ENCODE results near the gene GPX6. TPM values are rescaled to one million over a fixed set of nuclear protein-coding genes. Genes with fewer than 3 reads are reported as not detected.
"Not testable (repeated sequence)": the region's sequence is repeated elsewhere in the genome, so short reads cannot be mapped to it uniquely, and the experiment has no call there.

Gene GPX6
- total and polyA plus RNA-seq, 2 donors (not counting 1 experiment from before 2014, with no cell fraction given) = not detected

GRCh38 chr6:28551891-28552666 lies 36.5 kb upstream of the GPX6 start:
- H3K79me2 ChIP-seq (ENCODE audit: control insufficient read depth, insufficient read depth, low read length) = no peaks in the 10 kb centered on the region
- no peaks in the 10 kb centered on the region for H3K36me3 ChIP-seq (ENCODE audit: control insufficient read depth, insufficient read depth, low read length)
- DNase-seq (ENCODE audit: low read depth in 2 of 2) = no peak
- H3K9me3 ChIP-seq (ENCODE audit: control insufficient read depth, insufficient read depth, low read depth, low read length) = no peaks in the 10 kb centered on the region
- H3K27me3 ChIP-seq (ENCODE audit: control insufficient read depth, insufficient read depth, low read length) = no peaks in the 10 kb centered on the region
- H2AFZ ChIP-seq (ENCODE audit: low read length) = no peak overlapping the region
- H3K4me2 ChIP-seq (ENCODE audit: extremely low read depth, insufficient read depth, low read length) = no peak overlapping the region
- H3K27ac ChIP-seq (ENCODE audit: insufficient read depth, low read length) = no peak overlapping the region
- no peak overlapping the region for H3K4me3 ChIP-seq (replicated peaks in 1 of 4; ENCODE audit: control extremely low read depth in 1 of 4, insufficient read depth in 1 of 4, low read depth in 3 of 4, low read length in 4 of 4)
- no peaks in the 10 kb centered on the region for H4K20me1 ChIP-seq (ENCODE audit: control insufficient read depth, extremely low read depth, insufficient read depth, low read length)
- no peak overlapping the region for H3K9ac ChIP-seq (ENCODE audit: insufficient read depth, low read length)
- TF ChIP-seq CTCF (conservative IDR thresholded peaks at IDR 0.05 in 1 of 2, IDR thresholded peaks at IDR 0.05 in 1 of 2; ENCODE audit: low read depth in 1 of 2, low read length in 2 of 2) (no peak), EZH2 (IDR thresholded peaks at IDR 0.05; ENCODE audit: low read length, missing control alignments) (no peak)
- no peaks in the 10 kb centered on the region for H3K4me1 ChIP-seq (ENCODE audit: control insufficient read depth, extremely low read depth, insufficient read depth, low read length)

- not testable (repeated sequence) for H3K36me3 ChIP-seq (ENCODE audit: control insufficient read depth, insufficient read depth, low read length); H4K20me1 ChIP-seq (ENCODE audit: control insufficient read depth, extremely low read depth, insufficient read depth, low read length); H3K4me3 ChIP-seq (replicated peaks in 1 of 4; ENCODE audit: control extremely low read depth in 1 of 4, insufficient read depth in 1 of 4, low read depth in 3 of 4, low read length in 4 of 4); H3K9ac ChIP-seq (ENCODE audit: insufficient read depth, low read length); H3K27ac ChIP-seq (ENCODE audit: insufficient read depth, low read length); H3K79me2 ChIP-seq (ENCODE audit: control insufficient read depth, insufficient read depth, low read length); H3K9me3 ChIP-seq (ENCODE audit: control insufficient read depth, insufficient read depth, low read depth, low read length); H3K4me2 ChIP-seq (ENCODE audit: extremely low read depth, insufficient read depth, low read length); H2AFZ ChIP-seq (ENCODE audit: low read length); DNase-seq (ENCODE audit: low read depth in 2 of 2); H3K4me1 ChIP-seq (ENCODE audit: control insufficient read depth, extremely low read depth, insufficient read depth, low read length); H3K27me3 ChIP-seq (ENCODE audit: control insufficient read depth, insufficient read depth, low read length)
Observed at GRCh38 chr6:28547003-28547402, 31.4 kb upstream of the GPX6 start.

- H3K9ac ChIP-seq (ENCODE audit: insufficient read depth, low read length) = no peak overlapping the region
- TF ChIP-seq CTCF (conservative IDR thresholded peaks at IDR 0.05 in 1 of 2, IDR thresholded peaks at IDR 0.05 in 1 of 2; ENCODE audit: low read depth in 1 of 2, low read length in 2 of 2) (no peak), EZH2 (IDR thresholded peaks at IDR 0.05; ENCODE audit: low read length, missing control alignments) (no peak)
- H3K9me3 ChIP-seq (ENCODE audit: control insufficient read depth, insufficient read depth, low read depth, low read length) = no peaks in the 10 kb centered on the region
- no peaks in the 10 kb centered on the region for H4K20me1 ChIP-seq (ENCODE audit: control insufficient read depth, extremely low read depth, insufficient read depth, low read length)
- H3K27me3 ChIP-seq (ENCODE audit: control insufficient read depth, insufficient read depth, low read length) = no peaks in the 10 kb centered on the region
- H3K36me3 ChIP-seq (ENCODE audit: control insufficient read depth, insufficient read depth, low read length) = no peaks in the 10 kb centered on the region
- no peak overlapping the region for H2AFZ ChIP-seq (ENCODE audit: low read length)
- no peaks in the 10 kb centered on the region for H3K4me1 ChIP-seq (ENCODE audit: control insufficient read depth, extremely low read depth, insufficient read depth, low read length)
- H3K79me2 ChIP-seq (ENCODE audit: control insufficient read depth, insufficient read depth, low read length) = no peaks in the 10 kb centered on the region
- no peak overlapping the region for H3K27ac ChIP-seq (ENCODE audit: insufficient read depth, low read length)
- no peak overlapping the region for H3K4me2 ChIP-seq (ENCODE audit: extremely low read depth, insufficient read depth, low read length)
- no peak for DNase-seq (ENCODE audit: low read depth in 2 of 2)
- H3K4me3 ChIP-seq (replicated peaks in 1 of 4; ENCODE audit: control extremely low read depth in 1 of 4, insufficient read depth in 1 of 4, low read depth in 3 of 4, low read length in 4 of 4) = no peak overlapping the region
Observed at GRCh38 chr6:28545955-28546354, 30.4 kb upstream of the GPX6 start.
